Retinal pigment epithelial cell (primary cell): ENCODE measurements around the gene NCK1.
"Not testable (repeated sequence)": the region's sequence is repeated elsewhere in the genome, so short reads cannot be mapped to it uniquely, and the experiment has no call there.

Experiments
- DNase-seq: peaks from one replicate; pipeline ENCODE4 v3.0.0-alpha.2; 2010; ENCODE audit warnings: low read depth
- H3K4me3 ChIP-seq: 2 replicates; pipeline ENCODE4 v1.5.1; 2011; ENCODE audit warnings: mild to moderate bottlenecking, low read length, control low read depth, moderate library complexity
- TF ChIP-seq, protein P1 (sequence below): conservative IDR thresholded peaks from 2 replicates; pipeline ENCODE4 v1.5.1; 2011; ENCODE audit warnings: low read depth, low read length, control low read depth, inconsistent platforms

NCK1 gene

DNA sequence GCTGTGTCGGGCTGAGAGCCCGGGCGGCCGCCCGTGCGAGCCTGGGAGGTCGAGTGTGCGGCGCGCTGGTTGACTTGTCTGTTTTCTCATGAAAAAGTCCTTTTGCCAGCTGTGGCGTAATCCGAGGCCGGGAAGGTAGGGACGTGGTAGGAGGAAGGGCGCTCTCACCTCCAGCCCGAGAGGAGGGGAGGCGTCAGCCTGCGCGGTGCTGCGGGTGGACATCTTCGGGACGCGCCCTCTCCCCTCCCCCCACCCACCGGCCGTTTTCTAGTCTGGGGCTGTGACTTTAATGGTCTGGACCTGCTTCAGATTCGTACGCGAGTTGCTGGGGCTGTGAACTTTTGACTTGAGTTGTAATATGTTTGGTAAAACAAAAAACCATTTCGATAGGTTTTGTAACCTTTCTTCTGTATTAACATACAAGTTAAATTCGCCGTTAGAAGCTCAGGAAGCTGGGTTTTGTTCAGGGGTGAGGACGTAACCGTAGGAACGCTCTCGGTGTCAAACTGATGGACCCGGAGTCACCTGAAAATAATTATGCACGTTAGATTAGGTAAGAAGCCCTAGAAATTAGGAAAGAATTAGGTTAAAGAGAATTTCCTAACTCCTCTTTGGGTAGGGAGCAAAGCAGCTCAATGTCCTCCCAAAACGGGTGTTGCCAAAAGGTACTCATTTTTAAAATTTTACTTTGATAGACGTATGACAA lies 762 bp downstream of the NCK1 start:
- peak; percentile 19 for DNase-seq
- peak overlapping the region; percentile 89 for H3K4me3 ChIP-seq
- TF ChIP-seq, protein P1, sequence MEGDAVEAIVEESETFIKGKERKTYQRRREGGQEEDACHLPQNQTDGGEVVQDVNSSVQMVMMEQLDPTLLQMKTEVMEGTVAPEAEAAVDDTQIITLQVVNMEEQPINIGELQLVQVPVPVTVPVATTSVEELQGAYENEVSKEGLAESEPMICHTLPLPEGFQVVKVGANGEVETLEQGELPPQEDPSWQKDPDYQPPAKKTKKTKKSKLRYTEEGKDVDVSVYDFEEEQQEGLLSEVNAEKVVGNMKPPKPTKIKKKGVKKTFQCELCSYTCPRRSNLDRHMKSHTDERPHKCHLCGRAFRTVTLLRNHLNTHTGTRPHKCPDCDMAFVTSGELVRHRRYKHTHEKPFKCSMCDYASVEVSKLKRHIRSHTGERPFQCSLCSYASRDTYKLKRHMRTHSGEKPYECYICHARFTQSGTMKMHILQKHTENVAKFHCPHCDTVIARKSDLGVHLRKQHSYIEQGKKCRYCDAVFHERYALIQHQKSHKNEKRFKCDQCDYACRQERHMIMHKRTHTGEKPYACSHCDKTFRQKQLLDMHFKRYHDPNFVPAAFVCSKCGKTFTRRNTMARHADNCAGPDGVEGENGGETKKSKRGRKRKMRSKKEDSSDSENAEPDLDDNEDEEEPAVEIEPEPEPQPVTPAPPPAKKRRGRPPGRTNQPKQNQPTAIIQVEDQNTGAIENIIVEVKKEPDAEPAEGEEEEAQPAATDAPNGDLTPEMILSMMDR = no peak

DNA sequence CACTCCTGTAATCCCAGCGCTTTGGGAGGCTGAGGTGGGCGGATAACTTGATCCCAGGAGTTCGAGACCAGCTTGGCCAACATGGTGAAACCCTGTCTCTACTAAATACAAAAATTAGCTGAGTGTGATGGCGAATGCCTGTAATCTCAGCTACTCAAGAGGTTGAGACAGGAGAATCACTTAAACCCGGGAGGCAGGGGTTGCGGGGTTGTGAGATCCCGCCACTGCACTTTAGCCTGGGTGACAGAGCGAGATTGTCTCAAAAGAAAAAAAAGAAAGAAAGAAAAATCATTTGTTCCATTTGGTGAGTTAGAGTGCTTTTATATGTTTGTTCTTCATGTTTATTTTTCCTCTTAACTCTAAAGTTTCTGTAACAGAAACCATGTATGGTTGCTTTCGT lies 7.3 kb downstream of the NCK1 start:
- TF ChIP-seq, protein P1 = no peak
- H3K4me3 ChIP-seq = no peak overlapping the region
- no peak for DNase-seq

DNA sequence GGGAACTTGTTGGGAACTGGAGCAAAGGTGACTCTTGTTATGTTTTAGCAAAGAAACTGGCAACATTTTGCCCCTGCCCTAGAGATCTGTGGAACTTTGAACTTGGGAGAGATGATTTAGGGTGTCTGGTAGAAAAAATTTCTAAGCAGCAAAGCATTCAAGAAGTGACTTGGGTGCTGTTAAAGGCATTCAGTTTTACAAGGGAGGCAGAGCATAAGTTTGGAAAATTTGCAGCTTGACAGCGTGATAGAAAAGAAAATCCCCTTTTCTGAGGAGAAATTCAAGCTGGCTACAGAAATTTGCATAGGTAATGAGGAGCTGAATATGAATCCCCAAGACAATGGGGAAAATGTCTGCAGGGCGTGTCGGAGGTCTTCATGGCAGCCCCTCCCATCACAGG lies 10.2 kb downstream of the NCK1 start:
- not testable (repeated sequence) for DNase-seq, H3K4me3 ChIP-seq

DNA sequence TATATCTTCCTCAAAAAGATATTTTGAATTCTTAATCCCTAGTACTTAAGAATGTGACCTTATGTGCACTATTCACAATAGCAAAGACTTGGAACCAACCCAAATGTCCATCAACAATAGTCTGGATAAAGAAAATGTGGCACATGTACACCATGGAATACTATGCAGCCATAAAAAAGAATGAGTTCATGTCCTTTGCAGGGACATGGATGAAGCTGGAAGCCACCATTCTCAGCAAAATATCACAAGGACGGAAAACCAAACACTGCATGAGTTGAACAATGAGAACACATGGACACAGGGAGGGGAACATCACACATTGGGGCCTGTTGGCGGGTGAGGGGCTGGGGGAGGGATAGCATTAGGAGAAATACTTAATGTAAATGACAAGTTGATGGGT lies 17.5 kb downstream of the NCK1 start:
- H3K4me3 ChIP-seq, DNase-seq: not testable (repeated sequence)

DNA sequence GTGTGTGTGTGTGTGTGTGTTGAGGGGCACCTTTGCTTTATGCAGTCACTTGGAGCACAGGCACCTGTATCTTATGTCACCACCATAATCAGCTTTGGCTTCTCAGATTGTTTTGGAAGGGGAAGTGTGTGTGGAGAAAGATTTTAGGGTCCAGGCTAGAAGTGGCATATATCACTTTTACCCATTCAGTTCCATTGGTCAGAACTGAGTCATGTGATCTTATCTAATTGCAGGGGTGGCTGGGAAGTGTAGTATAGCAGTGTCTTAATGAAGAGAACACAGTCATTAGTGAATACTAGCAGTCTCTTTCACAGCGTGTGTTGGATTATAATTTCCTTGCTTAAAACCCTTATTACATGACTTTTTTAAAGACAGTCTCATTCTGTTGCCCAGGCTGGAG lies 20.6 kb downstream of the NCK1 start:
- no peak for DNase-seq
- TF ChIP-seq, protein P1 = no peak
- H3K4me3 ChIP-seq = no peak overlapping the region

DNA sequence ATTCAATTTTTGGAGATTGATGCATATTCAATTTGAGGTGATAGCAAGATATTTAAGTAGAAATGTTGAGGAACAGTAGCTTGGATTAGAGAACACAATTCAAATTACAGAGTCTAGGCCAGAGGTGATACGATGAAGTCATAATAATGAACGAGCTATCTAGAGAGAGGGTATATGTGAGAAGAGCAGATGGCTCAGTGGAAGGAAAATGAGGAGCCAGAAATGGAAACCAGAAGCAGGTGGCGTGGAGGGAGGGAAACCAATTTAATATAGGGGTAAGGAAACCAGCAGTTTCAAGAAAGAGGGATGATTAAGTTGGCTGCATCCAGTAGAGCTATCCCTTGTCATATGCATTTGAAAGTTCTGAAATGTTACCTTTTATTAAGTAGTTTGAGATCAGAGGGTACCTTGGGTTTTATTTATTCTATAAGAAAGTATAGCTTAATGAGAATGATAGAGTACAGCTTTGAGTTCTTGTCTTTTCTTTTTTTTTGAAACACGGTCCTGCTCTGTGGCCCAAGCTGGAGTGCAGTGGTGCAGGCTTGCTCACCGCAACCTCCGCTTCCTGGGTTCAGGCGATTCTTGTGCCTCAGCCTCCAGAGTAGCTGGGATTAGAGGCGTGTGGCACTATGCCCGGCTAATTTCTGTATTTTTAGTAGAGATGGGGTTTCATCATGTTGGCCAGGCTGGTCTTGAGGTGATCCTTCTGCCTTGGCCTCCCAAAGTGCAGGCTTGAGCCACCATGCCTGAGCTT lies 22.1 kb downstream of the NCK1 start:
- DNase-seq = no peak
- TF ChIP-seq, protein P1 = no peak
- no peak overlapping the region for H3K4me3 ChIP-seq

DNA sequence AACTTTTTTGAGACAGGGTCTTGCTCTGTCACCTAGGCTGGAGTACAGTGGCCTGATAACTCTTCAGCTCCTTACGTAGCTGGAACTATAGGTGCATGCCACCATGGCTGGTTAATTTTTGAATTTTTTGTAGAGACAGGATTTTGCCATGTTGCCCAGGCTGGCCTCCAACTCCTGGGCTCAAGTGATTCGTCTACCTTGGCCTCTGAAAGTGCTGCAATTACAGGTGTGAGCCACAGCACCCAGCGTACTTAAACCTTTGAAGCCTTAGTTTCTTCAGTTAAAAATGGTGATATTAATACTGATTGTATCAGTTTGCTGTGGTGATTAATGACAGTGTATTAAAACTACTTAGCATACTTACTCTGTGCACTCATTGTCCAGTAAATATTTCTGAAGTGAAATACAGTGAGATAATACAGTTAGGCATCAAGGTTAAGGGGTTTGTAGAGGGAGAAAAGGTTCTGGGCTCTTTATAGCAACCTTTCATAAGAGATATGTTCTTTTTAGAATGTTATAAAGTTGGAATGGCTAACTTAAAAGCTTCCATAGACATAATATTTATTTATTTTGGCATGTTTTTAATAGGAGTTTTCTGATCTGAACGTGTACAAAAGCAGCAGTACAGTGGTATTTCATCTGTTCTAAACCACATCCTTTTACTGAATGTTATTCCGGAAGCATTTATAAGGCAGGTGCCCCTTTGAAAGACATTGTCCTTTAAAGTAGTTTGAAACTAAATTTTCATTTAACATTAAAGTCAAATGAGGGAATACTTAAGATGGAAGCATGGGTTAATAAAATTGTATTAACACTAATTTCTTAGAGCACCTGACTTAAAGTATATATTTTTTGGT lies 23.6 kb downstream of the NCK1 start:
- H3K4me3 ChIP-seq = no peak overlapping the region
- TF ChIP-seq, protein P1 = no peak
- no peak for DNase-seq

DNA sequence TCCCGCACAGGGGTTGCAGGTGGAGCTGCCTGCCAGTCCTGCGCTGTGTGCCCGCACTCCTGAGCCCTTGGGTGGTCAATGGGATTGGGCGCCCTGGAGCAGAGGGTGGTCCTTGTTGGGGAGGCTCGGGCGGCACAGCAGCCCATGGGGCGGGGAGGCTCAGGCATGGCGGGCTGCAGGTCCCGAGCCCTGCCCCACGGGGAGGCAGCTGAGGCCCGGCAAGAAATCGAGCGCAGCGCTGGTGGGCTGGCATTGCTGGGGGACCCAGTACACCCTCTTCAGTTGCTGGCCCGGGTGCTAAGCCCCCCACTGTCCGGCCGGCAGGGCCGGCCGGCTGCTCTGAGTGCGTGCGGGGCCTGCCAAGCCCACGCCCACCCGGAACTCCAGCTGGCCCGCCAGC lies 27.9 kb downstream of the NCK1 start:
- no peak for DNase-seq
- no peak overlapping the region for H3K4me3 ChIP-seq
- TF ChIP-seq, protein P1 = no peak
